ENCODE data around the gene RRBP1. TPM values are rescaled to one million over a fixed set of nuclear protein-coding genes. Genes with fewer than 3 reads are reported as not detected.

Gene RRBP1
- total and polyA plus RNA-seq, 2 donors (not counting 3 experiments of a cell fraction or from before 2014, with no cell fraction given) = 50.3 to 236 TPM

- Histone ChIP-seq H3K9ac (replicated peaks; ENCODE audit: extremely low read depth, insufficient read depth, low read length) (no peak overlapping the region), H3K79me2 (ENCODE audit: control insufficient read depth, insufficient read depth, low read length) (peaks cover 59% of the 10 kb centered on the region), H3K4me2 (ENCODE audit: insufficient read depth, low read length) (no peak overlapping the region), H3K36me3 (ENCODE audit: control insufficient read depth in 2 of 2, extremely low read depth in 1 of 2, insufficient read depth in 2 of 2, low read length in 2 of 2) (peaks cover 6 to 8% of the 10 kb centered on the region in 2 experiments), H3K27ac (ENCODE audit: insufficient read depth, low read depth, low read length) (no peak overlapping the region), H3K9me1 (replicated peaks; ENCODE audit: control insufficient read depth, extremely low read depth, insufficient read depth, low read length) (no peaks in the 10 kb centered on the region), H4K20me1 (replicated peaks; ENCODE audit: control insufficient read depth, extremely low read depth, insufficient read depth, low read length) (peaks cover 14% of the 10 kb centered on the region), H3K4me3 (replicated peaks in 1 of 3; ENCODE audit: insufficient read depth in 1 of 3, low read depth in 1 of 3, low read length in 3 of 3) (no peak overlapping the region), H3K9me3 (replicated peaks; ENCODE audit: control insufficient read depth, insufficient read depth, low read length) (no peaks in the 10 kb centered on the region), H3K4me1 (ENCODE audit: control insufficient read depth, extremely low read depth, insufficient read depth, low read length) (no peaks in the 10 kb centered on the region), H2AFZ (ENCODE audit: low read depth, low read length) (no peak overlapping the region), H3K27me3 (ENCODE audit: control insufficient read depth in 2 of 2, insufficient read depth in 2 of 2, low read length in 2 of 2) (no peaks in the 10 kb centered on the region)
- TF ChIP-seq POLR2A (IDR thresholded peaks at IDR 0.05; ENCODE audit: low read depth, low read length) (no peak), EZH2 (IDR thresholded peaks at IDR 0.05; ENCODE audit: borderline replicate concordance, low read depth, low read length, severe bottlenecking) (no peak), MYC (IDR thresholded peaks at IDR 0.05; ENCODE audit: low read depth, low read length) (no peak), POLR2AphosphoS5 (IDR thresholded peaks at IDR 0.05; ENCODE audit: insufficient read depth, low read depth, low read length) (no peak)
- no TSS peak for BruUV-seq (replicated peaks)
- DNase-seq (ENCODE audit: low read depth, low spot score) = no peak
- intact Hi-C loops (cut with micrococcal nuclease) (no loop called here), dilution Hi-C loops (cut with MboI; ENCODE audit: extremely low pct_ligation_motif_present, low sequenced_read_pairs) (no loop called here)
- ChIA-PET POLR2A (no interaction called here), CTCF (interaction anchor here (1.0 to 2.4 kb wide), 10 partner anchors 8 to 98 kb away, joined by 3 to 11 read pairs (median 4); no protein-coding TSS in a partner anchor)
- FAIRE-seq = no peak
These were observed 79.5 kb downstream of the RRBP1 start for GRCh38 chr20:17602493-17602892.

GRCh38 chr20:17601957-17602356 is 80.1 kb downstream of the RRBP1 start:
- Histone ChIP-seq H3K4me3 (replicated peaks in 1 of 3; ENCODE audit: insufficient read depth in 1 of 3, low read depth in 1 of 3, low read length in 3 of 3) (no peak overlapping the region), H3K4me2 (ENCODE audit: insufficient read depth, low read length) (no peak overlapping the region), H2AFZ (ENCODE audit: low read depth, low read length) (no peak overlapping the region), H3K27me3 (ENCODE audit: control insufficient read depth in 2 of 2, insufficient read depth in 2 of 2, low read length in 2 of 2) (no peaks in the 10 kb centered on the region), H3K79me2 (ENCODE audit: control insufficient read depth, insufficient read depth, low read length) (peaks cover 64% of the 10 kb centered on the region), H3K9me1 (replicated peaks; ENCODE audit: control insufficient read depth, extremely low read depth, insufficient read depth, low read length) (no peaks in the 10 kb centered on the region), H3K36me3 (ENCODE audit: control insufficient read depth in 2 of 2, extremely low read depth in 1 of 2, insufficient read depth in 2 of 2, low read length in 2 of 2) (peaks cover 6 to 7% of the 10 kb centered on the region in 2 experiments), H3K9ac (replicated peaks; ENCODE audit: extremely low read depth, insufficient read depth, low read length) (no peak overlapping the region), H3K4me1 (ENCODE audit: control insufficient read depth, extremely low read depth, insufficient read depth, low read length) (no peaks in the 10 kb centered on the region), H3K9me3 (replicated peaks; ENCODE audit: control insufficient read depth, insufficient read depth, low read length) (no peaks in the 10 kb centered on the region), H4K20me1 (replicated peaks; ENCODE audit: control insufficient read depth, extremely low read depth, insufficient read depth, low read length) (peaks cover 17% of the 10 kb centered on the region), H3K27ac (ENCODE audit: insufficient read depth, low read depth, low read length) (no peak overlapping the region)
- FAIRE-seq (no peak), DNase-seq (ENCODE audit: low read depth, low spot score) (no peak)
- dilution Hi-C loops (cut with MboI; ENCODE audit: extremely low pct_ligation_motif_present, low sequenced_read_pairs) = no loop called here
- intact Hi-C loops (cut with micrococcal nuclease) = no loop called here
- no peak for TF ChIP-seq CTCF (IDR thresholded peaks at IDR 0.05; ENCODE audit: extremely low read depth in 1 of 2, insufficient read depth in 1 of 2, low read depth in 1 of 2, low read length in 2 of 2)
- no peak for TF ChIP-seq POLR2AphosphoS5 (IDR thresholded peaks at IDR 0.05; ENCODE audit: insufficient read depth, low read depth, low read length)
- no peak for TF ChIP-seq MAX (IDR thresholded peaks at IDR 0.05; ENCODE audit: insufficient read depth, insufficient read length)
- TF ChIP-seq FOS (IDR thresholded peaks at IDR 0.05; ENCODE audit: borderline replicate concordance, insufficient read depth, low read length) = no peak
- TF ChIP-seq EZH2 (IDR thresholded peaks at IDR 0.05; ENCODE audit: borderline replicate concordance, low read depth, low read length, severe bottlenecking) = no peak
- no peak for TF ChIP-seq GATA2 (IDR thresholded peaks at IDR 0.05; ENCODE audit: insufficient read depth, insufficient read length, low read depth, low read length)
- no peak for TF ChIP-seq JUN (IDR thresholded peaks at IDR 0.05; ENCODE audit: borderline replicate concordance, insufficient read depth, insufficient read length, low read depth)
- no TSS peak for BruUV-seq (replicated peaks)
- ChIA-PET CTCF (interaction anchor here (1.0 to 2.4 kb wide), 10 partner anchors 8 to 98 kb away, joined by 3 to 11 read pairs (median 4); no protein-coding TSS in a partner anchor), POLR2A (no interaction called here)
